Activated CD8-positive, alpha-beta memory T cell treated with anti-CD3 and anti-CD28 coated beads, Interleukin-2, amount 50 U/mL, for 1 hour (primary cell): Measurements from ENCODE around the gene CMC2.

Experiments used
- DNase-seq: peaks from one replicate; pipeline ENCODE4 v3.0.0-alpha.2; 2020; ENCODE audit errors: extremely low read depth

CMC2 gene

GRCh38 chr16:80932708-80933095 lies 74.0 kb downstream of the CMC2 start:
- no peak for DNase-seq

- DNase-seq = no peak
Measured at GRCh38 chr16:80931801-80932707, 74.6 kb downstream of the CMC2 start.

GRCh38 chr16:80924372-80924978 lies 82.2 kb downstream of the CMC2 start:
- DNase-seq = no peak

GRCh38 chr16:80923356-80923755 lies 83.3 kb downstream of the CMC2 start:
- no peak for DNase-seq
